Left renal pelvis (tissue), 4 donors: Measurements from ENCODE around the gene ANKS1B. TPM values are rescaled to one million over a fixed set of nuclear protein-coding genes. Genes with fewer than 3 reads are reported as not detected.
"Not testable (repeated sequence)": the region's sequence is repeated elsewhere in the genome, so short reads cannot be mapped to it uniquely, and the experiment has no call there.

Experiments
- DNase-seq, 4 donors: peaks; one replicate each; pipeline ENCODE4 v3.0.0-alpha.2; 2013; ENCODE audit warnings: low read depth in 4 of 4, low spot score in 3 of 4
- polyA plus RNA-seq, 4 donors: library from polyadenylated mRNA; unstranded; fragments of 120-200 nt; gene quantifications; one replicate each; pipeline ENCODE4 v1.2.1, GENCODE V29; 2013; ENCODE audit not compliant: insufficient read length in 4 of 4

Gene ANKS1B
- polyA plus RNA-seq, 4 donors, result 3.7 to 6.3 (median 4.7) TPM

GRCh38 chr12:98758331-98758730, 1226.4 kb downstream of the ANKS1B start:
- no peak for DNase-seq

GRCh38 chr12:98757455-98757854, 1227.3 kb downstream of the ANKS1B start:
- DNase-seq, result no peak

GRCh38 chr12:98755855-98756254, 1228.9 kb downstream of the ANKS1B start:
- DNase-seq, result not testable (repeated sequence)

- DNase-seq, result no peak
Measured at GRCh38 chr12:98754095-98754494, 1230.6 kb downstream of the ANKS1B start.

GRCh38 chr12:98752726-98753125, 1232.0 kb downstream of the ANKS1B start:
- no peak for DNase-seq

- DNase-seq, result no peak
Measured at GRCh38 chr12:98751580-98752115, 1233.1 kb downstream of the ANKS1B start.

- DNase-seq, result no peak
Measured at GRCh38 chr12:98750511-98750910, 1234.2 kb downstream of the ANKS1B start.

- no peak for DNase-seq
Measured at GRCh38 chr12:98748463-98748862, 1236.3 kb downstream of the ANKS1B start.

GRCh38 chr12:98745578-98746391, 1239.0 kb downstream of the ANKS1B start:
- no peak for DNase-seq

GRCh38 chr12:98744680-98745079, 1240.1 kb downstream of the ANKS1B start:
- no peak for DNase-seq

GRCh38 chr12:98743362-98743953, 1241.3 kb downstream of the ANKS1B start:
- DNase-seq, result no peak

- DNase-seq, result no peak
Measured at GRCh38 chr12:98741556-98742265, 1243.0 kb downstream of the ANKS1B start.

- no peak for DNase-seq
Measured at GRCh38 chr12:98741196-98741555, 1243.6 kb downstream of the ANKS1B start.

GRCh38 chr12:98740751-98741150, 1244.0 kb downstream of the ANKS1B start:
- DNase-seq, result no peak

GRCh38 chr12:98738539-98738938, 1246.2 kb downstream of the ANKS1B start:
- no peak for DNase-seq

- DNase-seq, result no peak
Measured at GRCh38 chr12:98738002-98738401, 1246.7 kb downstream of the ANKS1B start.

GRCh38 chr12:98737322-98737712, 1247.4 kb downstream of the ANKS1B start:
- DNase-seq, result no peak

GRCh38 chr12:98736352-98737321, 1248.1 kb downstream of the ANKS1B start:
- DNase-seq, result no peak

GRCh38 chr12:98735821-98736220, 1248.9 kb downstream of the ANKS1B start:
- DNase-seq, result no peak

- no peak for DNase-seq
Measured at GRCh38 chr12:98733667-98734350, 1250.9 kb downstream of the ANKS1B start.
